SK-N-MC (cell line): Measurements from ENCODE around the gene PHRF1.
"Not testable (repeated sequence)": the region's sequence is repeated elsewhere in the genome, so short reads cannot be mapped to it uniquely, and the experiment has no call there.

Experiments used
- EZH2 ChIP-seq: fragments of 200-600 bp; sonication (generic); IDR thresholded peaks from one replicate; pipeline ENCODE4 v1.6.1; 2017; ENCODE audit warnings: antibody characterized with exemption
- POLR2AphosphoS5 ChIP-seq: IDR thresholded peaks from 2 replicates; pipeline ENCODE4 v1.6.1; 2012; ENCODE audit warnings: mild to moderate bottlenecking, low read depth, low read length, borderline replicate concordance

DNA sequence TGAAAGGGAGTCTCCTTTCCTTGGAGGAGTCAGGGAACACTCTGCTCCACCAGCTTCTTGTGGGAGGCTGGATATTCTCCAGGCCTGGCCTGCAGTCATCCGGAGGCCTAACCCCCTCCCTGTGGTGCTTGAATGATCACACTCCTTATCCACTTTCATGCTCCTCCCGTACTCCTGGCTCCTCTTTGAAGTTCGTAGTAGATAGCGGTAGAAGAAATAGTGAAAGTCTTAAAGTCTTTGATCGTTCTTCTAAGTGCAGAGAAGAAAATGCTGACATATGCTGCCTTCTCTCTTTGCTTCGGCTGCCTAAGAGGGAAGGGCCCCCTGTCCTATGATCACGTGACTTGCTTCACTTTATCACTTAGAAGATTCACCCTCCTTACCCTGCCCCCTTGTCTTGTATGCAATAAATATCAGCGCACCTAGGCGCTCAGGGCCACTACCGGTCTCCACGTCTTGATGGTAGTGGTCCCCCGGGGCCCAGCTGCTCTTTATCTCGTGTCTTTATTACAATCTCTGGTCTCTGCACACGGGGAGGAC is 2.2 kb upstream of the PHRF1 start:
- not testable (repeated sequence) for TF ChIP-seq EZH2
- 0 out of 2 replicates have a peak, but pooled peaks have one; percentile 34 for TF ChIP-seq POLR2AphosphoS5
